HG03175 (cell line): Measurements from ENCODE around the gene MED15.
"Not testable (repeated sequence)": the region's sequence is repeated elsewhere in the genome, so short reads cannot be mapped to it uniquely, and the experiment has no call there.

Experiments
- ATAC-seq: cut with Tn5 transposase; IDR thresholded peaks from one replicate; pipeline ENCODE4 v1.9.1; 2021; ENCODE audit warnings: mild to moderate bottlenecking, moderate library complexity; ENCODE audit not compliant: unreplicated experiment

MED15 gene

DNA sequence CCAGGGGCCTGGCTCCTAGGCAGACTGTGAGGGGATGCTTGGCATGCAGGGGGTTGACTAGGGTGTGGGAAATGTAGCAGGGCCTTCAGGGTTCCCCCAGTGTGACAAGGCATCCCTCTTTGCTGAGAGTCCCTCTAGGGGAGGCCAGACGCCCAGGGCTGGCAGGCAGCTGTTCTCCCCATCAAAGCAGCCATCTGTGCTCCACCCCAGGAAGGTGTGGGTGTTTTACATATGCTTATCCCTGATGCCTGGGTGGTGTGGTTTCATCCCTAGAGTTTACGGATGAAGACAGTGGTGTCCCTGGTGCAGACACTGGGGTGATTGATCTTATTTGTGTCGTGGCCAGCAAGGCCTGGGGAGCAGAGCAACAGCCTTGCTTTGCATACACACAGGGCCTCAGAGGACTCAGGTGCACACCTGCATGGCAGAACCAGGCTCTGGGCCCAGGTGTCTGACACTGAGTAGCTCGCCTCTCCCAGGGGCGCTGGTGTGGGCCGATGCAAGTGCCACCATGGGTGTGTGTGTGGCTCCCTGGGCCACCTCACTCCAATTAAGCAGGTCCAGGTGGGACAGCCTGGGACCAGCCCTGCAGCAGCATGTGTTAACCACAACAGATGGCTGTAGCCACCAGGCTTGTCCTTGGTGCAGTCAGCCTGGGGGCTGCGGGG is 74.2 kb downstream of the MED15 start:
- ATAC-seq, result no peak

- ATAC-seq, result no peak
Observed at GRCh38 chr22:20582171-20582511, 74.7 kb downstream of the MED15 start.

DNA sequence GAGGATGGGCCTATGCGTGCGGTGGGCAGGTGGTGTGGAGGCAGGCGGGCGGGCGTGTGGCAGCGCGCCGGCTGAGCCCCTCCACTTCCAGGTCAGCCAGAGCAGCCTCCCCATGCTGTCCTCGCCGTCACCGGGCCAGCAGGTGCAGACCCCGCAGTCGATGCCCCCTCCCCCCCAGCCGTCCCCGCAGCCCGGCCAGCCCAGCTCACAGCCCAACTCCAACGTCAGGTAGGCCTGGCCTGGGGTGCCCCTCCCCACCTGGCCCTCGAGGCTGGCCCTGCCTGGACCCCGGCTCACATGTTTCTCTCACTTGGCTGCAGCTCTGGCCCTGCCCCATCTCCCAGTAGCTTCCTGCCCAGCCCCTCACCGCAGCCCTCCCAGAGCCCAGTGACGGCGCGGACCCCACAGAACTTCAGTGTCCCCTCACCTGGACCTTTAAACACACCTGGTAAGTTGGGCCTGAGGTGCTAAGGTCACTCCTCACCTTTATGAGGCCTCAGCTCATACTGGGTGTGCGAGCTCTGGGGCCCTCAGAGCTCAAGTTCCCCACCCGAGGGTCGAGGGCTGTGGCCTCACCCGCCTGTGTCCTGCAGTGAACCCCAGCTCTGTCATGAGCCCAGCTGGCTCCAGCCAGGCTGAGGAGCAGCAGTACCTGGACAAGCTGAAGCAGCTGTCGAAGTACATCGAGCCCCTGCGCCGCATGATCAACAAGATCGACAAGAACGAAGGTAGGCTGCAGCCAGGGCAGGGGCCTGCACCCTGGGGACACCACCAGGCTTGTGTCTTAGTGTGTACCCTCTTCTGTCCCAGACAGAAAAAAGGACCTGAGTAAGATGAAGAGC is 75.3 kb downstream of the MED15 start:
- no peak for ATAC-seq

DNA sequence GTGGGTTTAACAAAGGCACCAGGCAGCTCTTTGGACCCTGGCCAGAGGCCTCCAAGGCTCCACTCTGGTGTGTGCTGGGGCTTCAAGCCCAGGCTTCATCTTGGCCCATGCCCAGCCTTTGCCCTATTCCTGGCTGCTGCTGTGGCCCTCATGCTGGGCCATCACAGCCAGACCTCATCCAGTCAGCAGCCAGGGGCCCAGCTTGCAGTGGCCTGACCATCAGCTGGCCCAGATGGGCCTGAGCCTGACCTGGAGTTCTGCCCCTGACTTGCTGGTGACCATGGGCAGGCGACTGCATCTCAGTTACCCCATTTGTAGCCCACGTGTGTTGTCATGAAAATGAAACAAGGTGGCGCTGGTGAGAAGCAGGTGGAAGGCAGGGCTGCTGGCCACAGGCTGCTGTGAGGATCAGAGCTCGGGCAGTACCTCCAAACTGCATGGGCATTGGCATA is 76.1 kb downstream of the MED15 start:
- ATAC-seq, result no peak

- ATAC-seq, result no peak
Observed at GRCh38 chr22:20584029-20584871, 76.8 kb downstream of the MED15 start.

DNA sequence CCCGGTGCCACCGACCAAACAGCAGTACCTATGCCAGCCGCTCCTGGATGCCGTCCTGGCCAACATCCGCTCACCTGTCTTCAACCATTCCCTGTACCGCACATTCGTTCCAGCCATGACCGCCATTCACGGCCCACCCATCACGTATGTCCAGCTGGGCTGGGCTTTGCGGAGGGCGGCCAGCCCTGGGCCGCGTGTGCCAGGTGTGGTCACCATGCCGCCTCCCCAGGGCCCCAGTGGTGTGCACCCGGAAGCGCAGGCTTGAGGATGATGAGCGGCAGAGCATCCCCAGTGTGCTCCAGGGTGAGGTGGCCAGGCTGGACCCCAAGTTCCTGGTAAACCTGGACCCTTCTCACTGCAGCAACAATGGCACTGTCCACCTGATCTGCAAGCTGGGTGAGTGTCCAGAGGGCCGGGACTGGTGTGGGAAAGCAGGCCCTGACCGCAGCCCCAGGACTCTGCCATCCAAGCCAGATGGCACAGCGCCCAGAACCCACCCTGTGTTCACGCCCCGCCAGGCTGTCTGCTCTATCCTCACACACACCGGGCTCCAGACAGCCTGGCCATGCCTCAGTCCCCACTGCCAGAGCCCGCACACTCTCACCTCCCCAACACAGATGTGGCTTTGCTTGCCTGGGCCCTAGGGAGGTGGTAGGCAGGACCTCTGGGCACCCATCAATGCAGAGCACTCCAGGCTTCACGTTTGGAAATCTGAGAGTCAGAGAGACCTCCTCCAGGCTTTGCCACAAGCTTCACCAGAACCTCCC is 77.6 kb downstream of the MED15 start:
- no peak for ATAC-seq

- no peak for ATAC-seq
Observed at GRCh38 chr22:20585639-20586402, 78.4 kb downstream of the MED15 start.

- ATAC-seq, result no peak
Observed at GRCh38 chr22:20586403-20586745, 79.0 kb downstream of the MED15 start.

- no peak for ATAC-seq
Observed at GRCh38 chr22:20587206-20587958, 80.0 kb downstream of the MED15 start.

GRCh38 chr22:20588092-20588842 is 80.9 kb downstream of the MED15 start:
- ATAC-seq, result no peak

DNA sequence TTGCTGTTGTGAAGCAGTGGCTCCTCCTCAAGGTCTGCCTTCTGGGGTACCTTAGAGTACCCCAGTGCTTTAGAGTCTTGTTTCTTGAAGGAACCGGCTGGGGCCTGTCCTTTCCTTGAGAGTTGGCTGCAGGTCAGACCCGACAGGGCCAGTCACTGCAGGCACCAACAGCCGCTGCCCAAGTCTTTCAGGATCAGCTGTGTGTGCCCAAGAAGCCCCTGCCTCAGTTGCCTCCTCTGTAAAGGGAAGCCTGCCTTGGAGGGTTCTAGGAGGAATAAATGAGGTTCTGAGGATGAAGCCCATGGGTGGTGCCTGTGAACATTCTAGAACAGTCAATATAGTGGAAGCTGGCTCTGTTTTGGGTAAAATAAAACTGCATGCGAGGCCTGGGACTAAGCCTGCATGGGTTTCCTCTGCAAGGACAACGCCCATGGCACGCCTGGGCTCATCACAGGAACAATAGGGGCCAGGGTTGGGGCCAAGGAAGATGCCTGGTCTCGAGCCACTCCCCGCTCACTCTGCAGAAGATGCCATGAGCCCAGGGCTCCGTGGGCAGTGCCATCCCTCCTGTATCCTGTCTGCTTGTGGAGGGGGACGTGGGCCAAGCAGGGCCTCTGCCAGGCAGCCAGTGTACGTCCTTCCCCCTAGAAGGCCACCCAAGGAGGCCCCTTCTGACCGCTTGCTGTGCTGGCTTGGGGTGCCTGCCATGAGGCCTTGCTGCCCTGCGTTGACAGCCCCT is 81.6 kb downstream of the MED15 start:
- ATAC-seq, result no peak

- no peak for ATAC-seq
Observed at GRCh38 chr22:20589614-20590476, 82.4 kb downstream of the MED15 start.

DNA sequence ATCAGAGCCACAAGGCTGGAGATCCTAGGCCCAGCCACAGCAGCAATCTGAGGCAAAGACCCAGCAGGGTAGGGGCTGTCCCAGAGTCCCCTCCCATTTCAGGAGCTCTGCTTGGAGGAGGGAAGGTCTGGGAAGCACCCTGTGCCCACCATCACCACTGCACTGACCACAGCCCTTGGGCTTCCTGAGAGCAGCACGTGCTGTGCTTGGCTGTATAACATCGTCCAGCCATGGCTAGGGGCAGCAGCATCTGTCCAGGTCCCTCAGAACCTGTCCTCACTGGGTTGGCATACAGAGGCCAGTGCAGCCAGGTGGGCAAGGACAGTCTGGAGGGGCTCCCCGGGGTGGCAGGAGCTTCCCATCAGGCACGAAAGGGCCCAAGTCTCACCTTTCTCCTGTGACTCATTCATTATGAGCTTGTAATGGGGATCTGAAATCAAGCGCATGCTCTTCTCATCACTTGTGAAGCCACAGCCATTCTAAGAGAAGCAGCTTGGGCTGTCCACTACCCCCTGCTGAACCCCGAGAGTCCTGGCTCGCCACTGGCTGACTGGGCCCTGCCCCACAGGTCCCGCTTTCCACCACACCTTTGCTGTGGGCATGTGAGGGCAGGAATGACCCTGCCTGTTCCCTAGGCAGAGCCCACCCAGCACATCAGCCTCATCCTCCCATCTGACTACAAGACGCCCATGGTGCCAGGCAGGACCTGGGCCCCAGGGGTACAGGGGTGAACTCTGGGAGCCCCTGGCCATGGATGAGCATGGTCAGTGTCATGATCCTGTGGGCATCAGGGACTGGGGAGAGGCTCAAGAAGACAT is 83.3 kb downstream of the MED15 start:
- no peak for ATAC-seq

- ATAC-seq, result no peak
Observed at GRCh38 chr22:20591295-20591645, 83.9 kb downstream of the MED15 start.

GRCh38 chr22:20591660-20592310 is 84.4 kb downstream of the MED15 start:
- ATAC-seq, result no peak

- not testable (repeated sequence) for ATAC-seq
Observed at GRCh38 chr22:20594038-20594437, 86.6 kb downstream of the MED15 start.
